Measurements from ENCODE around the gene RBP5. TPM values are rescaled to one million over a fixed set of nuclear protein-coding genes. Genes with fewer than 3 reads are reported as not detected.

RBP5 gene
- total RNA-seq, 4 donors from 2014 or later, result not detected

DNA sequence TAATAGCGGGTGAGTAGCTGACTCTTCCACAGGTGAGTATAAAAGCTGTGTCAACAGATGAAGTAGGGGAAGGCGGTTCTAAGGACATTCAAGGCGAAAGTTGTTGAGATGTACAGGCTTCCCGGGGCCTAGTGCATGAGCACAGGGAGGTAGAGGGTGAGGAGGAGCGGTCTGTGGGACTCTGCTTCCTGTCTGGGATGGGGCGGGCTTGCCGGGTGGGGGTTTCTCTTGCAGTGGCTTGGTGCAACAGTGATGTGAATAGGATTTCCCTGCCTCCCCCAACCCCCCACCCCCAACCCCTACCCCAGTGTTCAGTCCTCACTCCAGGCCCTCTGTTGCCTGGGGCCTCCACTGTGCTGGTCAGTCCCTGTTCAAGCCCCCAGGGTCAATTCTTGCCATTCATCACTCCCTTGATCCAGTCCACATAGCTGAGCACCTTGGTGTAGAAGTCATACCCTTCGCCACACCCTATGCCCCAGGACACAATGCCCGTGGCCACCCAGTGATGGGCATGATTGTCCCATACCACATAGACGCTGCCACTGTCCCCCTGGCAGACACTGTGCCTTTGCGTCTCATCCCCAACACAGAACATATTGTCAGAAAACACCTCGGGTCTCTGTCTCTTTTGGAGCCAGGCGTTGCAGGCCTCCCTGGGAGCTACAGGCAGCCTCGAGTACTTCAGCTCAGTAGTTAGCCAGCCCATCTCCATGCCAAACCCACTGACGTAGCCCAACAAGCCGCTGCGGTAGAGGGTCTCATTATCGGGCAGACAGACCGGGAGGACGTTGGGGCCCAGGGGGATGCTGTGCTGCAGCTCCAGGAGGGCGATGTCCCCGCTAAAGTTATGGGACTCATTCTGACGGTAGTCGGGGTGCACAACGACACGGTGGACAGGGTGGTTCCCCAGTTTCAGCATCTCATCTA is 32.4 kb downstream of the RBP5 start:
- intact Hi-C loops (cut with DNase I; ENCODE audit: low total_unique reads), result no loop called here
- H3K4me1 ChIP-seq, result peaks cover 2 to 25% of the 10 kb centered on the region in 2 donors

DNA sequence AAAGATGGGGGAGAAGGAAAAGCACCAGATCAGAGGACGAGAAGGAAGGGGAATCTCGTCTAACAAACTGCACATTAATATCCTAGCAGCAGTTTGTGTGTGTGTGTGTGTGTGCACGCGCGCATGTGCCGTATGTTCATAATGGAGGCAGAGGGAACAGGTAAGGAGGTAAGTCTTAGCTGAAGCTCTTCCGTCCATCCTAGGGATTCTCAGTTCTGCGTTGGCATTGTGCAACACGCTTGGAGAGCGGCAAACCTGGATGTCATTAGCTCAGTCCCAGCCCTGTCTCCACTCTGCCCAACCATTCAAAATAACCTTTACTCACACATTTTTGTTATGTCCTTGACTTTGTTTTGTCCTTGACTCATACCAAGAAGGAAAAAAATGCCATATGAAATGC is 34.8 kb downstream of the RBP5 start:
- ATAC-seq (no peak), DNase-seq (no peak)
- Histone ChIP-seq H3K4me3 (no peak overlapping the region), H3K36me3 (peaks cover 0 to 4% of the 10 kb centered on the region in 2 donors), H3K4me1 (peaks cover 8 to 25% of the 10 kb centered on the region in 2 donors), H3K9me3 (no peaks in the 10 kb centered on the region), H3K27ac (no peak overlapping the region), H3K27me3 (no peaks in the 10 kb centered on the region)
- in situ Hi-C loops (cut with MboI; ENCODE audit: low sequenced_read_pairs in 4 of 4) (loop anchor here in 1 of 4 donors (5.0 kb wide), 1 partner anchor 37 kb away; no protein-coding TSS in a partner anchor), intact Hi-C loops (cut with DNase I; ENCODE audit: low total_unique reads) (loop anchor here (1.0 to 5.0 kb wide), 3 partner anchors 14 to 172 kb away; partner anchors contain the start of genes C12orf57 and RNU7-1)
- TF ChIP-seq, protein P1, sequence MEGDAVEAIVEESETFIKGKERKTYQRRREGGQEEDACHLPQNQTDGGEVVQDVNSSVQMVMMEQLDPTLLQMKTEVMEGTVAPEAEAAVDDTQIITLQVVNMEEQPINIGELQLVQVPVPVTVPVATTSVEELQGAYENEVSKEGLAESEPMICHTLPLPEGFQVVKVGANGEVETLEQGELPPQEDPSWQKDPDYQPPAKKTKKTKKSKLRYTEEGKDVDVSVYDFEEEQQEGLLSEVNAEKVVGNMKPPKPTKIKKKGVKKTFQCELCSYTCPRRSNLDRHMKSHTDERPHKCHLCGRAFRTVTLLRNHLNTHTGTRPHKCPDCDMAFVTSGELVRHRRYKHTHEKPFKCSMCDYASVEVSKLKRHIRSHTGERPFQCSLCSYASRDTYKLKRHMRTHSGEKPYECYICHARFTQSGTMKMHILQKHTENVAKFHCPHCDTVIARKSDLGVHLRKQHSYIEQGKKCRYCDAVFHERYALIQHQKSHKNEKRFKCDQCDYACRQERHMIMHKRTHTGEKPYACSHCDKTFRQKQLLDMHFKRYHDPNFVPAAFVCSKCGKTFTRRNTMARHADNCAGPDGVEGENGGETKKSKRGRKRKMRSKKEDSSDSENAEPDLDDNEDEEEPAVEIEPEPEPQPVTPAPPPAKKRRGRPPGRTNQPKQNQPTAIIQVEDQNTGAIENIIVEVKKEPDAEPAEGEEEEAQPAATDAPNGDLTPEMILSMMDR (IDR thresholded peaks at IDR 0.05 in 4 of 5, conservative IDR thresholded peaks at IDR 0.05 in 1 of 5), result no peak
- TF ChIP-seq POLR2A (IDR thresholded peaks at IDR 0.05), result no peak

More for the DNA sequence above, 32.4 kb downstream of the RBP5 start:
- no peak for DNase-seq
- in situ Hi-C loops (cut with MboI; ENCODE audit: low sequenced_read_pairs in 4 of 4), result no loop called here
- H3K27ac ChIP-seq, result no peak overlapping the region
- no peaks in the 10 kb centered on the region for H3K27me3 ChIP-seq
- no peaks in the 10 kb centered on the region for H3K9me3 ChIP-seq
- TF ChIP-seq POLR2A (IDR thresholded peaks at IDR 0.05), result no peak
- TF ChIP-seq, protein P1 (IDR thresholded peaks at IDR 0.05 in 4 of 5, conservative IDR thresholded peaks at IDR 0.05 in 1 of 5), result no peak
- H3K4me3 ChIP-seq, result peak overlapping the region in 3 of 4 donors; percentile 21 to 49 (median 31)
- ATAC-seq, result no peak
- peaks cover 0 to 11% of the 10 kb centered on the region in 2 donors for H3K36me3 ChIP-seq

DNA sequence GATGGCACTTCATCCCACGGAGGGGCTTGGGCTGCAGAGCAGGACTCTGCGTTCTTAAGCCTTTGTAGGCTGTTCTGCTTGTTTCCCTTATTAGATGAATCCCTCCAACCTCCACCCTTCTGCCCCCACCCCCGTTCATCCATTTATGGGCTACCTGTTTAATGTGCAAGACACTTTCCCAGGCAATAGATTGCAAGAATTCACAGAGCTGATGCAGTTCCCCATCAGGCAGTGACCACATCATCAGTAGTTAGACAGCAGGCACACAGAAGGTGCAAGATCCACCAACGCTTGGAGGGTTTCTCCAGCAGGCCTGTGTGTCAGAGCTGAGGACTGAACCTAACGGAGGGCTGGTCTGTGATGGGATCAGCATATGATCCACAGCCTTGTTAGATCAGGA is 35.2 kb downstream of the RBP5 start:
- peaks cover 0 to 1% of the 10 kb centered on the region in 2 donors for H3K36me3 ChIP-seq
- DNase-seq, result no peak
- no peak for ATAC-seq
- peaks cover 8 to 25% of the 10 kb centered on the region in 2 donors for H3K4me1 ChIP-seq
- no peak overlapping the region for H3K4me3 ChIP-seq
- no peak overlapping the region for H3K27ac ChIP-seq
- H3K27me3 ChIP-seq, result no peaks in the 10 kb centered on the region
- intact Hi-C loops (cut with DNase I; ENCODE audit: low total_unique reads), result loop anchor here (1.0 to 5.0 kb wide), 3 partner anchors 15 to 171 kb away; partner anchors contain the start of genes C12orf57 and RNU7-1
- no peak for TF ChIP-seq POLR2A (IDR thresholded peaks at IDR 0.05)
- TF ChIP-seq, protein P1 (IDR thresholded peaks at IDR 0.05 in 4 of 5, conservative IDR thresholded peaks at IDR 0.05 in 1 of 5), result no peak
- H3K9me3 ChIP-seq, result no peaks in the 10 kb centered on the region
- in situ Hi-C loops (cut with MboI; ENCODE audit: low sequenced_read_pairs in 4 of 4), result loop anchor here in 1 of 4 donors (5.0 kb wide), 1 partner anchor 36 kb away; no protein-coding TSS in a partner anchor

DNA sequence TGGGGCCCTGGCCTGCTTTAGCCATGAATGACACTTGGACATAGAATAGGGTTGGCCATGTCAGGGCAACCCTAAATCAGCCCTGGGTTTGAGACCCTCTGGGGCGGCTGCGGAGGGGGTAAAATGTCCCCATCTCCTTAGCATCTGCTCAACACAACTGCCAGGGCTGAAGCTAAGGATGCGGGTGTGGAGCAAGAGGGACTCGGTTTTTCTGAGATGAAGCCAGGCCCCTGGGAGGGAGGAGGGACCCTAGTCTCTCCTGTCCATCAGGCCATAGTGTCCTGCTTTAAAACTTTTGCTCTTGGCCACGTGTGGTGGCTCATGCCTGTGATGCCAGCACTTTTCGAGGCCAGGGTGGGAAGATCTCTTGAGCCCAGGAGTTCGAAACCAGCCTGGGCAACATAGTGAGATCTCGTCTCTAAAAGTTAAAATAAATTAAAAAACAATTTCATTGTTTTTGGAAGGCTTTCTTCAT is 35.7 kb downstream of the RBP5 start:
- no peak for TF ChIP-seq POLR2A (IDR thresholded peaks at IDR 0.05)
- TF ChIP-seq, protein P1 (IDR thresholded peaks at IDR 0.05 in 4 of 5, conservative IDR thresholded peaks at IDR 0.05 in 1 of 5), result no peak
- in situ Hi-C loops (cut with MboI; ENCODE audit: low sequenced_read_pairs in 4 of 4), result loop anchor here in 1 of 4 donors (5.0 kb wide), 1 partner anchor 36 kb away; no protein-coding TSS in a partner anchor
- DNase-seq, result no peak

More for the DNA sequence above, 35.7 kb downstream of the RBP5 start:
- H3K9me3 ChIP-seq, result no peaks in the 10 kb centered on the region
- intact Hi-C loops (cut with DNase I; ENCODE audit: low total_unique reads), result loop anchor here (1.0 to 5.0 kb wide), 4 partner anchors 15 to 171 kb away; partner anchors contain the start of genes C12orf57, C1S and RNU7-1
- no peak for ATAC-seq
- no peaks in the 10 kb centered on the region for H3K36me3 ChIP-seq
- no peak overlapping the region for H3K4me3 ChIP-seq
- peak overlapping the region; percentile 68 to 80 (median 70) for H3K27ac ChIP-seq
- H3K27me3 ChIP-seq, result no peaks in the 10 kb centered on the region
- peaks cover 8 to 25% of the 10 kb centered on the region in 2 donors for H3K4me1 ChIP-seq
